Type B pancreatic cell (in vitro differentiated cells): Measurements from ENCODE around the gene STEAP4. TPM values are rescaled to one million over a fixed set of nuclear protein-coding genes. Genes with fewer than 3 reads are reported as not detected.
A peak's percentile ranks its signal among the peaks of the same experiment; 100 is the strongest.

Experiments used
- DNase-seq: peaks from one replicate; pipeline ENCODE4 v3.0.0; 2021; ENCODE audit warnings: mixed read lengths; ENCODE audit not compliant: unreplicated experiment; ENCODE audit errors: extremely low spot score
- H3K27ac Mint-ChIP-seq: 2 replicates; pipeline ENCODE4 v1.8.0; 2021; ENCODE audit warnings: mild to moderate bottlenecking, mixed read lengths
- H3K27me3 Mint-ChIP-seq: 2 replicates; pipeline ENCODE4 v1.8.0; 2021; ENCODE audit warnings: mixed read lengths
- H3K36me3 Mint-ChIP-seq: 2 replicates; pipeline ENCODE4 v1.8.0; 2021; ENCODE audit warnings: mixed read lengths
- H3K4me1 Mint-ChIP-seq: one replicate; pipeline ENCODE4 v1.8.0; 2021; ENCODE audit warnings: mixed read lengths; ENCODE audit not compliant: unreplicated experiment
- H3K4me3 Mint-ChIP-seq: 2 replicates; pipeline ENCODE4 v1.8.0; 2021; ENCODE audit warnings: mild to moderate bottlenecking, mixed read lengths
- H3K9me3 Mint-ChIP-seq: 2 replicates; pipeline ENCODE4 v1.8.0; 2021; ENCODE audit warnings: mixed read lengths
- total RNA-seq: library from RNA; stranded (reverse); gene quantifications from 2 replicates; pipeline ENCODE4 v1.2.1, GENCODE V29; 2021; ENCODE audit warnings: low replicate concordance
- TF ChIP-seq, protein P1 (sequence below): fragments of 200-600 bp; sonication (generic); conservative IDR thresholded peaks from 2 replicates; pipeline ENCODE4 v1.5.0; 2021; ENCODE audit warnings: antibody characterized with exemption, mild to moderate bottlenecking

STEAP4 gene
- total RNA-seq, 1 donor from 2014 or later, result 1.2 TPM

DNA sequence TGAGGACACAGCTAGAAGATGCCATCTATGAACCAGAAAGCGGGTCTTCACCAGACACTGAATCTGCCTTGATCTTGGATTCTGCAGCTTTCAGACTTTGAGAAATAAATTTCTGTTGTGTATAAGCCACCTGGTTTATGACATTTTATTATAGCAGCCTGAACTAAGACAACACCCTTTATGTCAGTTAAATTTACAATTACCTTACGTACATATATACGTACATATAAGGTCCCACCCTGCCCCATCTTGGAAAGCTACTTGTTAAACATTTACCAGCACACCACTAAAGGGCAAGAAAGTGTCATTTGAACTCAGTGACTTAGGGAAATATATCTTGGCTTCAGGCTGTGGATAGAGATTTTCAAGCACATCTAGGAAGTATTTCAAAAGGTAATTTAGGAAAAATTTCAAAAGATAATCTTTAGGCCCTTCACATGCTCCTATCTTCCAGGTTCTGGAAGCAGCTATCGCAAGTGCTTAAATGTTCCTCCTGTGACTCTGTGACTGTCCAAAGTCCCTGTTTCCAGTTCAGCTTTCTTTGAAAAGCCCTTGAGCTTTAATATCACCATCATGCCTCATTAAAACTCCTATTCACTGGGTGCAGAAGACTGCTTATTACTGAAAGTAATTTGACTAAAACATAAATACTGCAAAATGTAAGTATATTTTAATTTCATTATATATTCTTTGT lies 77.2 kb downstream of the STEAP4 start:
- no peaks in the 10 kb centered on the region for H3K36me3 Mint-ChIP-seq
- H3K9me3 Mint-ChIP-seq, result no peaks in the 10 kb centered on the region
- TF ChIP-seq, protein P1, sequence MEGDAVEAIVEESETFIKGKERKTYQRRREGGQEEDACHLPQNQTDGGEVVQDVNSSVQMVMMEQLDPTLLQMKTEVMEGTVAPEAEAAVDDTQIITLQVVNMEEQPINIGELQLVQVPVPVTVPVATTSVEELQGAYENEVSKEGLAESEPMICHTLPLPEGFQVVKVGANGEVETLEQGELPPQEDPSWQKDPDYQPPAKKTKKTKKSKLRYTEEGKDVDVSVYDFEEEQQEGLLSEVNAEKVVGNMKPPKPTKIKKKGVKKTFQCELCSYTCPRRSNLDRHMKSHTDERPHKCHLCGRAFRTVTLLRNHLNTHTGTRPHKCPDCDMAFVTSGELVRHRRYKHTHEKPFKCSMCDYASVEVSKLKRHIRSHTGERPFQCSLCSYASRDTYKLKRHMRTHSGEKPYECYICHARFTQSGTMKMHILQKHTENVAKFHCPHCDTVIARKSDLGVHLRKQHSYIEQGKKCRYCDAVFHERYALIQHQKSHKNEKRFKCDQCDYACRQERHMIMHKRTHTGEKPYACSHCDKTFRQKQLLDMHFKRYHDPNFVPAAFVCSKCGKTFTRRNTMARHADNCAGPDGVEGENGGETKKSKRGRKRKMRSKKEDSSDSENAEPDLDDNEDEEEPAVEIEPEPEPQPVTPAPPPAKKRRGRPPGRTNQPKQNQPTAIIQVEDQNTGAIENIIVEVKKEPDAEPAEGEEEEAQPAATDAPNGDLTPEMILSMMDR, result no peak
- DNase-seq, result no peak
- H3K27me3 Mint-ChIP-seq, result no peaks in the 10 kb centered on the region
- peaks cover 3% of the 10 kb centered on the region for H3K4me1 Mint-ChIP-seq
- no peak overlapping the region for H3K27ac Mint-ChIP-seq
- no peak overlapping the region for H3K4me3 Mint-ChIP-seq

DNA sequence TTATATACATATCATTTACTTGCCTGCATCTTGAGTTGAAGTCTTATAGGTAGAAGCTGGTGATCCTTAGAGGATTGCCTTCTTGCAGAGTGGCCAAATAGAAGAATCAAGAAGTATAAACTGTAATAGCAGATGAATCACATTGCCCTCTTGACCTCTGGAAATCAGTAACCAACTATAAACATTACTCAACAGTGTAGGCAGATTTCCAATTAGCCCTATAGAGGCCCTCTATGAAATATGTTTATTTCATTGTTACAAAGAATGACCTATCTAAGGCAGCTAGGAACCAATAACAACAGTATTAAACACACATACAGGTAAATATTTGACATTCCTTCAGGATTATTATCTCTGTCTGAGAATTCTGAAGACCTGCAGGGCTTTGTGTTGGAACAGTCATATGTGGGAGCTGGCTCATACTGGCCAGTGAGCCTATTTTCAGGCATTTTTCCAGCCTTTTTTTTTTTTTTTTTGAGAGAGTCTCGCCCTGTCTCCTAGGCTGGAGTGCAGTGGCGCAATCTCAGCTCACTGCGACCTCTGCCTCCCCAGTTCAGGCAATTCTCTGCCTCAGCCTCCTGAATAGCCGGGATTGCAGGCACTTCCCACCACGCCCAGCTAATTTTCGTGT lies 79.7 kb downstream of the STEAP4 start:
- no peaks in the 10 kb centered on the region for H3K27me3 Mint-ChIP-seq
- TF ChIP-seq, protein P1, result no peak
- no peaks in the 10 kb centered on the region for H3K9me3 Mint-ChIP-seq
- H3K36me3 Mint-ChIP-seq, result no peaks in the 10 kb centered on the region
- H3K4me3 Mint-ChIP-seq, result no peak overlapping the region
- H3K4me1 Mint-ChIP-seq, result peaks cover 3% of the 10 kb centered on the region
- peak overlapping the region; percentile 23 for H3K27ac Mint-ChIP-seq
- DNase-seq, result no peak

DNA sequence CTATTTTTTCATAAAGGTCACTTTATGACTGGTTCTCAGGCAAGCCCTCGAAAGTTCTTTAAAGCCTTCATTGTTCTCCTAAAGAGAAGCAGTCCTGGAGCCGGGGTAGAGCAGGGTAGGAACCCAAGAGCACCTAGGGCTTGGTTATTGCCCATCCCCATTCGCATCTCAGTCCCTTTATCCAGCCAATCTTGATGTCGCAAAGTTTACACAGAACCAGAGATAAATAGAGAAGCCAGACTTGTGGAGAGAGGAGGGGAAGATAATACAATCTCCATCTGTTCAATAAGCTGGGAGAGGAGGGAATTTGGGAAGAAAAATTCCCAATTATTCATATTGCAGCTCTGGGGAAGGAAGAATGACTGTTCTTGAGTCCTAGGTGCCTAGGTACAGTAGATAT lies 80.5 kb downstream of the STEAP4 start:
- TF ChIP-seq, protein P1, result no peak
- Mint-ChIP-seq H3K4me1 (peaks cover 5% of the 10 kb centered on the region), H3K27me3 (no peaks in the 10 kb centered on the region), H3K27ac (no peak overlapping the region), H3K4me3 (no peak overlapping the region), H3K9me3 (no peaks in the 10 kb centered on the region), H3K36me3 (no peaks in the 10 kb centered on the region)
- no peak for DNase-seq

DNA sequence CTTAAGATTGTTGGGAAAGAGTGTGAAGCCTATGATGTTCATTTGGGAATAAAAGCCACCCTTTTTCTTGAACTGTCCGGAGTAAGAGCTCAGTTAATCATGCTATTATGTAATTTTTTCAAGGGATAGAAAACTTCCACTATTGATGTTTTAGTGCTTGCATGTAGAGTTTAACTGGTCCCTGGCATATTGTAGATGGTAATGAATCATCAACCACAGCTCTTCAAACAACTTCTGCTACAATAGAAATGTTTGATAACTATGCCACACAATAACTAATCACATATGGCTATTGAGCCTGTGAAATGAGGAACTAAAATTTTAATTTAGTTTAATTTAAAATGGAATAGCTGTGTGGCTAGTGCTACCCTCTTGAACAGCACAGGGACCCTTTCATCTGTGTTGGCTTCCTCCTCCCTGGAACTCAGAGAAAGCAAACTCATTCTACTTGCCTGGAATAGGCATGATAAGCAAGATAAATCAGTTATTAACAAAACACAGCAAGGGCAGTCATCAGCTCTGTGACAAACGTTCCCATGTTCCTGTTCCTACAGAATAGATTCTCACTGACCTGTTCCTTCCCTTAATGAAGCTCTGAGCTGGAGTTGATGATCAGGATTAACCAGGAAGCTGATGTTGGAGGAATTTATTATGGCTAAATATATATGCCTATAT lies 82.0 kb downstream of the STEAP4 start:
- H3K4me3 Mint-ChIP-seq, result no peak overlapping the region
- no peak for DNase-seq
- H3K9me3 Mint-ChIP-seq, result no peaks in the 10 kb centered on the region
- peaks cover 7% of the 10 kb centered on the region for H3K4me1 Mint-ChIP-seq
- TF ChIP-seq, protein P1, result no peak
- no peak overlapping the region for H3K27ac Mint-ChIP-seq
- no peaks in the 10 kb centered on the region for H3K27me3 Mint-ChIP-seq
- no peaks in the 10 kb centered on the region for H3K36me3 Mint-ChIP-seq

DNA sequence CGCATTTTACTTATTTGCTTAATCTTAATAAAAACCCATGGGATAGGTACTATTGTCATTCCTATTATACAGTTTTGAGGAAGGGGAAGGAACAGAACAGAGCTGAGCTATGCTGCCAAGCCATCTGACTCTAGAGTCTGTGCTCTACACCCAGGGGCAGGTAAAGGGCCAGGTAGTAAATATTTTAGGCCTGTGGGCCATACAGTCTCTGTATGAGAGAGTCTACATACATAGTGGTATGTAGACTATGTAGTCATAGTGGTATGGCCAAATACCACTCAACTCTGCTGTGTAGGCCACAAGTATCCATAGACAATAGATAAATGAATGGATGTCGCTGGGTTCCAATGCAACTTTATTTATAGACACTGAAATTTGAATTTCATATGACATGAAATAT lies 83.4 kb downstream of the STEAP4 start:
- TF ChIP-seq, protein P1, result no peak
- Mint-ChIP-seq H3K36me3 (no peaks in the 10 kb centered on the region), H3K27ac (no peak overlapping the region), H3K9me3 (no peaks in the 10 kb centered on the region), H3K4me1 (peaks cover 15% of the 10 kb centered on the region), H3K4me3 (no peak overlapping the region), H3K27me3 (no peaks in the 10 kb centered on the region)
- no peak for DNase-seq

Other genes with a start within 250 kb of the STEAP4 start
- gene SRI, start 86.9 kb downstream of the STEAP4 start, total RNA-seq, result 72.1 and 120 TPM in 2 replicates